HEK293 (cell line): ENCODE results near the gene ITPRIPL2.
A peak's percentile ranks its signal among the peaks of the same experiment; 100 is the strongest.

Source experiments
- CTCF ChIA-PET: fragments of 350-600 bp; formaldehyde crosslinking; extraction: SDS; loops from one replicate; lab custom pipeline; 2021; ENCODE audit warnings: antibody characterized with exemption; lab: Yijun Ruan, JAX
- POLR2A ChIA-PET: fragments of 300-600 bp; formaldehyde crosslinking; extraction: SDS; loops from one replicate; lab custom pipeline; 2020; ENCODE audit warnings: antibody characterized with exemption, inconsistent platforms; lab: Yijun Ruan, JAX
- H3K27ac ChIP-seq: fragments of 200-500 bp; sonication (Bioruptor generic); 2 replicates; pipeline ENCODE4 v1.5.1; 2014; ENCODE audit warnings: low read depth, low read length, control low read depth, inconsistent platforms; ENCODE audit errors: extremely low read depth
- H3K36me3 ChIP-seq, 2 experiments: fragments of 200-500 bp in 1 of 2; sonication (Bioruptor generic) in 1 of 2; 1 replicate in 1 of 2; 2 replicates in 1 of 2; pipeline ENCODE4 v1.5.1; 2014 to 2017; ENCODE audit warnings: inconsistent platforms in 2 of 2, low read length in 2 of 2; ENCODE audit not compliant: control insufficient read depth in 2 of 2, insufficient read depth in 1 of 2
- H3K4me1 ChIP-seq: fragments of 200-500 bp; sonication (Bioruptor generic); 2 replicates; pipeline ENCODE4 v1.5.1; 2014; ENCODE audit warnings: mild to moderate bottlenecking, low read length, inconsistent platforms; ENCODE audit not compliant: control insufficient read depth, insufficient read depth
- H3K4me3 ChIP-seq: 2 replicates; pipeline ENCODE4 v1.5.1; 2011; ENCODE audit warnings: low read depth, mild to moderate bottlenecking, control low read depth, low read length, moderate library complexity
- H3K9me3 ChIP-seq: fragments of 200-500 bp; sonication (Bioruptor generic); 2 replicates; pipeline ENCODE4 v1.5.1; 2014; ENCODE audit warnings: low read depth, low read length, inconsistent platforms; ENCODE audit not compliant: control insufficient read depth, insufficient read depth
- HOXD13 ChIP-seq: sonication (generic); formaldehyde crosslinking; IDR thresholded peaks from 2 replicates; pipeline ENCODE4 v1.8.0; 2022; ENCODE audit warnings: missing genetic modification reagents, borderline replicate concordance
- KLF7 ChIP-seq: fragments of 450-650 bp; formaldehyde crosslinking; IDR thresholded peaks from 2 replicates; pipeline ENCODE4 v1.5.1; 2016; ENCODE audit warnings: missing biosample characterization, missing genetic modification characterization, borderline replicate concordance
- RBAK ChIP-seq: fragments of 450-650 bp; formaldehyde crosslinking; IDR thresholded peaks from 2 replicates; pipeline ENCODE4 v1.5.1; 2016; ENCODE audit warnings: missing biosample characterization, missing genetic modification characterization
- SP7 ChIP-seq: fragments of 450-650 bp; formaldehyde crosslinking; IDR thresholded peaks from 2 replicates; pipeline ENCODE4 v1.5.1; 2016; ENCODE audit warnings: missing biosample characterization, missing genetic modification characterization
- WT1 ChIP-seq: fragments of 450-650 bp; formaldehyde crosslinking; IDR thresholded peaks from 2 replicates; pipeline ENCODE4 v1.5.1; 2016; ENCODE audit warnings: missing biosample characterization, missing genetic modification characterization
- ZBTB21 ChIP-seq: fragments of 450-650 bp; formaldehyde crosslinking; IDR thresholded peaks from 2 replicates; pipeline ENCODE4 v1.5.1; 2017; ENCODE audit warnings: missing biosample characterization, missing genetic modification characterization
- ZIC2 ChIP-seq: fragments of 450-650 bp; formaldehyde crosslinking; IDR thresholded peaks from 2 replicates; pipeline ENCODE4 v1.5.1; 2016; ENCODE audit warnings: missing biosample characterization, missing genetic modification characterization
- ZNF138 ChIP-seq: fragments of 450-650 bp; formaldehyde crosslinking; IDR thresholded peaks from 2 replicates; pipeline ENCODE4 v1.5.1; 2016; ENCODE audit warnings: missing biosample characterization, missing genetic modification characterization, borderline replicate concordance
- ZNF169 ChIP-seq: fragments of 450-650 bp; formaldehyde crosslinking; IDR thresholded peaks from 2 replicates; pipeline ENCODE4 v1.5.1; 2016; ENCODE audit warnings: missing biosample characterization, missing genetic modification characterization
- ZNF19 ChIP-seq: fragments of 450-650 bp; formaldehyde crosslinking; IDR thresholded peaks from 2 replicates; pipeline ENCODE4; 2016; ENCODE audit warnings: missing biosample characterization, missing genetic modification characterization, low read depth
- ZNF266 ChIP-seq: fragments of 450-650 bp; formaldehyde crosslinking; IDR thresholded peaks from 2 replicates; pipeline ENCODE4 v1.5.1; 2016; ENCODE audit warnings: missing biosample characterization, missing genetic modification characterization, low read depth
- ZNF514 ChIP-seq: fragments of 450-650 bp; formaldehyde crosslinking; IDR thresholded peaks from 2 replicates; pipeline ENCODE4 v1.5.1; 2016; ENCODE audit warnings: missing biosample characterization, missing genetic modification characterization
- ZNF530 ChIP-seq: fragments of 450-650 bp; formaldehyde crosslinking; IDR thresholded peaks from 2 replicates; pipeline ENCODE4 v1.5.1; 2016; ENCODE audit warnings: low read depth, missing biosample characterization, missing genetic modification characterization
- ZNF561 ChIP-seq: fragments of 450-650 bp; IDR thresholded peaks from 2 replicates; pipeline ENCODE4 v1.5.1; 2018; ENCODE audit warnings: missing biosample characterization, missing genetic modification characterization, borderline replicate concordance
- ZNF600 ChIP-seq: fragments of 450-650 bp; formaldehyde crosslinking; IDR thresholded peaks from 2 replicates; pipeline ENCODE4 v1.5.1; 2016; ENCODE audit warnings: missing biosample characterization, missing genetic modification characterization
- ZNF610 ChIP-seq: fragments of 450-650 bp; formaldehyde crosslinking; IDR thresholded peaks from 2 replicates; pipeline ENCODE4 v1.5.1; 2016; ENCODE audit warnings: missing biosample characterization, missing genetic modification characterization, borderline replicate concordance
- ZNF626 ChIP-seq: fragments of 450-650 bp; sonication (Bioruptor Pico); formaldehyde crosslinking; IDR thresholded peaks from 2 replicates; pipeline ENCODE4 v1.5.1; 2018; ENCODE audit warnings: missing biosample characterization, missing genetic modification characterization, inconsistent platforms
- ZNF629 ChIP-seq: fragments of 450-650 bp; formaldehyde crosslinking; IDR thresholded peaks from 2 replicates; pipeline ENCODE4 v1.5.1; 2017; ENCODE audit warnings: missing biosample characterization, missing genetic modification characterization
- ZNF660 ChIP-seq: fragments of 450-650 bp; IDR thresholded peaks from 2 replicates; pipeline ENCODE4 v1.5.1; 2018; ENCODE audit warnings: missing biosample characterization, mild to moderate bottlenecking, missing genetic modification characterization
- TF ChIP-seq, protein P1 (sequence below): fragments of 450-650 bp; formaldehyde crosslinking; IDR thresholded peaks from 2 replicates; pipeline ENCODE4 v1.5.1; 2016; ENCODE audit warnings: missing biosample characterization, missing genetic modification characterization, borderline replicate concordance
- TF ChIP-seq, protein P2 (sequence below): fragments of 450-650 bp; formaldehyde crosslinking; IDR thresholded peaks from 2 replicates; pipeline ENCODE4 v1.5.1; 2016; ENCODE audit warnings: missing biosample characterization, missing genetic modification characterization
- TF ChIP-seq, protein P3 (sequence below): fragments of 450-650 bp; formaldehyde crosslinking; conservative IDR thresholded peaks from 2 replicates; pipeline ENCODE4 v1.5.1; 2016; ENCODE audit warnings: low read depth, missing biosample characterization, missing genetic modification characterization

The ITPRIPL2 gene

DNA sequence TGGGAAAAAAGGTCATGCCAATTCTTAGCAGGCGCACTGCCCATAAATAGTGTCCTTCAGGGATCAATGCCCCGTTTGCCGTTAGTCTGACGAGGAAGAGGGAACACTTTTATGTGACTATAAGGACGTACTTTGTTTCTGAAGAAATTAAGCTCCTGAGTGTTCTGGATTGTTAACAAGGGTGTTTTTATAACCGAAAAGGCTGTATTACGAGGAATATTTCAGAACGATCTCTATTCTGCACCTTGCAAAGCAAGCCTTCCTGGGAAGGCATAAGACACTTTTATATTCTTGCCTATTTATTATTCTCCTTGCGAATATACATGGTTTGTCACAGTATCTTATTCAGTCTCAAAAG is 29.8 kb downstream of the ITPRIPL2 start:
- POLR2A ChIA-PET, result no interaction called here
- TF ChIP-seq ZNF600 (tag by site-specific recombination) (peak; percentile 42), ZNF19 (tag by site-specific recombination) (no peak), ZNF629 (tag by site-specific recombination) (0 out of 2 replicates have a peak, but pooled peaks have one; percentile 3), RBAK (tag by site-specific recombination) (no peak), KLF7 (tag by site-specific recombination) (no peak), ZNF610 (tag by site-specific recombination) (no peak), SP7 (tag by site-specific recombination) (0 out of 2 replicates have a peak, but pooled peaks have one; percentile 8)
- TF ChIP-seq, protein P1, sequence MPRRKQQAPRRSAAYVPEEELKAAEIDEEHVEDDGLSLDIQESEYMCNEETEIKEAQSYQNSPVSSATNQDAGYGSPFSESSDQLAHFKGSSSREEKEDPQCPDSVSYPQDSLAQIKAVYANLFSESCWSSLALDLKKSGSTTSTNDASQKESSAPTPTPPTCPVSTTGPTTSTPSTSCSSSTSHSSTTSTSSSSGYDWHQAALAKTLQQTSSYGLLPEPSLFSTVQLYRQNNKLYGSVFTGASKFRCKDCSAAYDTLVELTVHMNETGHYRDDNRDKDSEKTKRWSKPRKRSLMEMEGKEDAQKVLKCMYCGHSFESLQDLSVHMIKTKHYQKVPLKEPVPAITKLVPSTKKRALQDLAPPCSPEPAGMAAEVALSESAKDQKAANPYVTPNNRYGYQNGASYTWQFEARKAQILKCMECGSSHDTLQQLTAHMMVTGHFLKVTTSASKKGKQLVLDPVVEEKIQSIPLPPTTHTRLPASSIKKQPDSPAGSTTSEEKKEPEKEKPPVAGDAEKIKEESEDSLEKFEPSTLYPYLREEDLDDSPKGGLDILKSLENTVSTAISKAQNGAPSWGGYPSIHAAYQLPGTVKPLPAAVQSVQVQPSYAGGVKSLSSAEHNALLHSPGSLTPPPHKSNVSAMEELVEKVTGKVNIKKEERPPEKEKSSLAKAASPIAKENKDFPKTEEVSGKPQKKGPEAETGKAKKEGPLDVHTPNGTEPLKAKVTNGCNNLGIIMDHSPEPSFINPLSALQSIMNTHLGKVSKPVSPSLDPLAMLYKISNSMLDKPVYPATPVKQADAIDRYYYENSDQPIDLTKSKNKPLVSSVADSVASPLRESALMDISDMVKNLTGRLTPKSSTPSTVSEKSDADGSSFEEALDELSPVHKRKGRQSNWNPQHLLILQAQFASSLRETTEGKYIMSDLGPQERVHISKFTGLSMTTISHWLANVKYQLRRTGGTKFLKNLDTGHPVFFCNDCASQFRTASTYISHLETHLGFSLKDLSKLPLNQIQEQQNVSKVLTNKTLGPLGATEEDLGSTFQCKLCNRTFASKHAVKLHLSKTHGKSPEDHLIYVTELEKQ (tag by site-specific recombination), result no peak
- TF ChIP-seq, protein P2, sequence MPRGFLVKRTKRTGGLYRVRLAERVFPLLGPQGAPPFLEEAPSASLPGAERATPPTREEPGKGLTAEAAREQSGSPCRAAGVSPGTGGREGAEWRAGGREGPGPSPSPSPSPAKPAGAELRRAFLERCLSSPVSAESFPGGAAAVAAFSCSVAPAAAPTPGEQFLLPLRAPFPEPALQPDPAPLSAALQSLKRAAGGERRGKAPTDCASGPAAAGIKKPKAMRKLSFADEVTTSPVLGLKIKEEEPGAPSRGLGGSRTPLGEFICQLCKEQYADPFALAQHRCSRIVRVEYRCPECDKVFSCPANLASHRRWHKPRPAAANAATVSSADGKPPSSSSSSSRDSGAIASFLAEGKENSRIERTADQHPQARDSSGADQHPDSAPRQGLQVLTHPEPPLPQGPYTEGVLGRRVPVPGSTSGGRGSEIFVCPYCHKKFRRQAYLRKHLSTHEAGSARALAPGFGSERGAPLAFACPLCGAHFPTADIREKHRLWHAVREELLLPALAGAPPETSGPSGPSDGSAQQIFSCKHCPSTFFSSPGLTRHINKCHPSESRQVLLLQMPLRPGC (tag by site-specific recombination), result no peak
- no peaks in the 10 kb centered on the region for H3K9me3 ChIP-seq
- CTCF ChIA-PET, result interaction anchor here (0.7 to 1.8 kb wide), 4 partner anchors 24 to 174 kb away, joined by 3 to 6 read pairs (median 4); no protein-coding TSS in a partner anchor
- H3K36me3 ChIP-seq, result no peaks in the 10 kb centered on the region
- H3K27ac ChIP-seq, result no peak overlapping the region
- peaks cover 9% of the 10 kb centered on the region for H3K4me1 ChIP-seq
- no peak overlapping the region for H3K4me3 ChIP-seq

DNA sequence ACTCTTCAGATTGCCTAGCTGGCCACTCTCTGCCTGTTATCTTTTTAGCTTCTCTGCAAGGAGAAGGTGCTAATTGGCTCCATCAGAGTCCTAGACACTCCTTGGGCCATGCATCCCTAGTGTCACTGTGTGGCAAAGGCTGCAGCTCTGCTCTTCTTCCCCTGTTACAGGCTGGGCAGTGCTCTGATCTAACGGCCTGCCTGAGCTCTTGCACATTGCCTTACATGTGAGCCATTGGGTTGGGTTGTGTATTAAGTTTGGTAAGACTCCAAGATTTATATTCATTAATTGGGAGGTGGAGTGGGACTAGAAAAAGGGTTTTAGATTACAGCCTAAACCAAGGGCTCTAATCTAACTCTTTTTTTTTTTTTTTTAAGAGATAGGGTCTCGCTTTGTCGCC is 31.2 kb downstream of the ITPRIPL2 start:
- peaks cover 3% of the 10 kb centered on the region; the same call in 1 of the 2 replicates for H3K4me1 ChIP-seq
- H3K27ac ChIP-seq, result no peak overlapping the region
- no peaks in the 10 kb centered on the region for H3K36me3 ChIP-seq
- TF ChIP-seq ZIC2 (tag by site-specific recombination) (no peak), ZNF660 (tag by site-specific recombination) (no peak), ZNF138 (tag by site-specific recombination) (no peak), ZNF169 (tag by site-specific recombination) (no peak), ZNF530 (tag by site-specific recombination) (no peak), HOXD13 (no peak), ZNF561 (tag by site-specific recombination) (no peak), WT1 (tag by site-specific recombination) (no peak), ZNF610 (tag by site-specific recombination) (no peak), ZNF266 (tag by site-specific recombination) (no peak), ZNF626 (tag by site-specific recombination) (no peak), ZNF514 (tag by site-specific recombination) (no peak), ZBTB21 (tag by site-specific recombination) (no peak)
- TF ChIP-seq, protein P3, sequence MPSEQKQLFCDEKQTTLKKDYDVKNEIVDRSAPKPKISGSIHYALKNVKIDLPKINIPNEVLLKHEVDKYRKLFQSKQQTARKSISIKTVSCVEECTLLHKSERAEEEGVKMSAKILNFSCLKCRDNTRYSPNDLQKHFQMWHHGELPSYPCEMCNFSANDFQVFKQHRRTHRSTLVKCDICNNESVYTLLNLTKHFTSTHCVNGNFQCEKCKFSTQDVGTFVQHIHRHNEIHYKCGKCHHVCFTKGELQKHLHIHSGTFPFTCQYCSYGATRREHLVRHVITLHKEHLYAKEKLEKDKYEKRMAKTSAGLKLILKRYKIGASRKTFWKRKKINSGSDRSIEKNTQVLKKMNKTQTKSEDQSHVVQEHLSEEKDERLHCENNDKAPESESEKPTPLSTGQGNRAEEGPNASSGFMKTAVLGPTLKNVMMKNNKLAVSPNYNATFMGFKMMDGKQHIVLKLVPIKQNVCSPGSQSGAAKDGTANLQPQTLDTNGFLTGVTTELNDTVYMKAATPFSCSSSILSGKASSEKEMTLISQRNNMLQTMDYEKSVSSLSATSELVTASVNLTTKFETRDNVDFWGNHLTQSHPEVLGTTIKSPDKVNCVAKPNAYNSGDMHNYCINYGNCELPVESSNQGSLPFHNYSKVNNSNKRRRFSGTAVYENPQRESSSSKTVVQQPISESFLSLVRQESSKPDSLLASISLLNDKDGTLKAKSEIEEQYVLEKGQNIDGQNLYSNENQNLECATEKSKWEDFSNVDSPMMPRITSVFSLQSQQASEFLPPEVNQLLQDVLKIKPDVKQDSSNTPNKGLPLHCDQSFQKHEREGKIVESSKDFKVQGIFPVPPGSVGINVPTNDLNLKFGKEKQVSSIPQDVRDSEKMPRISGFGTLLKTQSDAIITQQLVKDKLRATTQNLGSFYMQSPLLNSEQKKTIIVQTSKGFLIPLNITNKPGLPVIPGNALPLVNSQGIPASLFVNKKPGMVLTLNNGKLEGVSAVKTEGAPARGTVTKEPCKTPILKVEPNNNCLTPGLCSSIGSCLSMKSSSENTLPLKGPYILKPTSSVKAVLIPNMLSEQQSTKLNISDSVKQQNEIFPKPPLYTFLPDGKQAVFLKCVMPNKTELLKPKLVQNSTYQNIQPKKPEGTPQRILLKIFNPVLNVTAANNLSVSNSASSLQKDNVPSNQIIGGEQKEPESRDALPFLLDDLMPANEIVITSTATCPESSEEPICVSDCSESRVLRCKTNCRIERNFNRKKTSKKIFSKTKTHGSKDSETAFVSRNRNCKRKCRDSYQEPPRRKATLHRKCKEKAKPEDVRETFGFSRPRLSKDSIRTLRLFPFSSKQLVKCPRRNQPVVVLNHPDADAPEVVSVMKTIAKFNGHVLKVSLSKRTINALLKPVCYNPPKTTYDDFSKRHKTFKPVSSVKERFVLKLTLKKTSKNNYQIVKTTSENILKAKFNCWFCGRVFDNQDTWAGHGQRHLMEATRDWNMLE, result no peak
- H3K9me3 ChIP-seq, result no peaks in the 10 kb centered on the region
- ChIA-PET CTCF (interaction anchor here (0.5 to 1.8 kb wide), 6 partner anchors 11 to 376 kb away, joined by 3 to 6 read pairs (median 4); no protein-coding TSS in a partner anchor), POLR2A (interaction anchor here (1.0 to 1.2 kb wide), 2 partner anchors 10 to 59 kb away, joined by 3 read pairs; no protein-coding TSS in a partner anchor)
- H3K4me3 ChIP-seq, result no peak overlapping the region
